Hepatocyte (in vitro differentiated cells): Measurements from ENCODE around the gene MLPH.

ENCODE experiments used
- CTCF ChIP-seq: fragments of 200-600 bp; sonication (generic); IDR thresholded peaks from 2 replicates; pipeline ENCODE4 v1.5.1; 2016; ENCODE audit warnings: antibody characterized with exemption, mild to moderate bottlenecking; ENCODE audit not compliant: poor library complexity
- EZH2 ChIP-seq: fragments of 200-600 bp; sonication (generic); IDR thresholded peaks from 2 replicates; pipeline ENCODE4 v1.6.1; 2016; ENCODE audit warnings: antibody characterized with exemption, mild to moderate bottlenecking, borderline replicate concordance
- EZH2phosphoT487 ChIP-seq: fragments of 200-600 bp; sonication (generic); IDR thresholded peaks from one replicate; pipeline ENCODE4 v1.6.1; 2018; ENCODE audit warnings: antibody characterized with exemption, mild to moderate bottlenecking, low read depth, moderate library complexity; ENCODE audit not compliant: unreplicated experiment, severe bottlenecking

GRCh38 chr2:237478979-237479378 lies 8.1 kb upstream of the MLPH start:
- no peak for TF ChIP-seq CTCF
- no peak for TF ChIP-seq EZH2
- no peak for TF ChIP-seq EZH2phosphoT487
